ENCODE measurements around the gene TTLL11. TPM values are rescaled to one million over a fixed set of nuclear protein-coding genes. Genes with fewer than 3 reads are reported as not detected.

Gene TTLL11
- total RNA-seq, 1 experiment from 2014 or later: 2.3 TPM

DNA sequence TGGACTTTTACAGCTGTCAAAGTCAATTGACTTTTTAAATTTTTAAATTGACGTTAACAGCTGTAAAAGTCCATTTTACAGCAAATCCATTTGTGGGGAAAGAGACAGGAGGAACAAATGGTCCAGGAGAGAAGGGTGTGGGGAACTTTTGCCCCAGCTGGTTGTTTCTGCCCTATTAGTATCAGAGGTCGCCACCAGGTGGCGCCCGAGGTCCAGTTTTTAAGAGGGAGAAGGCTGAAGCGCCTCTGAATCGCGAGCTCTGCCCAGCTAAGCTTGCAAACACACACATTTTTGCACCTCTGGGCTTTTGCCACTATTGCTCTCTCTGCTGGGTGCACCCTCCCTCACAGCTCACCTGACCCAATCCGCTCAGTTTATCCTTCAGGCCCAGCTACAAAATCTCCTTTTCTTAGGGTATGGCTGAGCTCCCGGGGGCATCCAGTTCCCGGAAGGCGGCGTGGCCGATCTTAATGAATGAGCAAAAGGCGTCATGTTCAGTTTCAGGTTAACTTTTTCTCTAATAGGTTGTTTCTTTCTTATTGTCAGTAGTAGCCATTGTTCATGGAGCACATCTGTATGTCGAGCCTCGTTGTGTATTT, 6.3 kb upstream of the TTLL11 start:
- H3K9me3 ChIP-seq (ENCODE audit: insufficient read depth, low read depth): no peaks in the 10 kb centered on the region
- H3K9me2 ChIP-seq (ENCODE audit: insufficient read depth): no peaks in the 10 kb centered on the region
- no peak overlapping the region for H3K4me3 ChIP-seq
- ChIA-PET CTCF (interaction anchor here (0.5 to 2.7 kb wide), 14 partner anchors 17 to 1439 kb away, joined by 3 to 47 read pairs (median 6); no protein-coding TSS in a partner anchor), POLR2A (ENCODE audit: unreplicated experiment) (interaction anchor here (0.5 kb wide), 1 partner anchor 355 kb away, joined by 4 read pairs; no protein-coding TSS in a partner anchor)
- H3F3A ChIP-seq (ENCODE audit: insufficient read depth, low read depth): 0 out of 2 replicates have a peak, but pooled peaks cover 3% of the 10 kb centered on the region
- H3K27ac ChIP-seq: no peak overlapping the region
- no peaks in the 10 kb centered on the region for H3K36me3 ChIP-seq (ENCODE audit: low read depth)
- no peaks in the 10 kb centered on the region for H3K79me2 ChIP-seq (ENCODE audit: low read depth)
- no TSS peak for BruUV-seq (replicated peaks)
- peaks cover 21% of the 10 kb centered on the region; the same call in 1 of the 2 replicates for H3K27me3 ChIP-seq (ENCODE audit: insufficient read depth, low read depth)
- TF ChIP-seq, protein P1, sequence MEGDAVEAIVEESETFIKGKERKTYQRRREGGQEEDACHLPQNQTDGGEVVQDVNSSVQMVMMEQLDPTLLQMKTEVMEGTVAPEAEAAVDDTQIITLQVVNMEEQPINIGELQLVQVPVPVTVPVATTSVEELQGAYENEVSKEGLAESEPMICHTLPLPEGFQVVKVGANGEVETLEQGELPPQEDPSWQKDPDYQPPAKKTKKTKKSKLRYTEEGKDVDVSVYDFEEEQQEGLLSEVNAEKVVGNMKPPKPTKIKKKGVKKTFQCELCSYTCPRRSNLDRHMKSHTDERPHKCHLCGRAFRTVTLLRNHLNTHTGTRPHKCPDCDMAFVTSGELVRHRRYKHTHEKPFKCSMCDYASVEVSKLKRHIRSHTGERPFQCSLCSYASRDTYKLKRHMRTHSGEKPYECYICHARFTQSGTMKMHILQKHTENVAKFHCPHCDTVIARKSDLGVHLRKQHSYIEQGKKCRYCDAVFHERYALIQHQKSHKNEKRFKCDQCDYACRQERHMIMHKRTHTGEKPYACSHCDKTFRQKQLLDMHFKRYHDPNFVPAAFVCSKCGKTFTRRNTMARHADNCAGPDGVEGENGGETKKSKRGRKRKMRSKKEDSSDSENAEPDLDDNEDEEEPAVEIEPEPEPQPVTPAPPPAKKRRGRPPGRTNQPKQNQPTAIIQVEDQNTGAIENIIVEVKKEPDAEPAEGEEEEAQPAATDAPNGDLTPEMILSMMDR (conservative IDR thresholded peaks at IDR 0.05): peak; percentile 88
- TF ChIP-seq EZH2 (IDR thresholded peaks at IDR 0.05; ENCODE audit: low read depth): no peak
- H3K4me2 ChIP-seq: no peak overlapping the region
- no peak overlapping the region for H2AFZ ChIP-seq
- DNase-seq: peak; percentile 47 to 73
- H4K20me1 ChIP-seq (ENCODE audit: insufficient read depth): no peaks in the 10 kb centered on the region
- intact Hi-C loops (cut with micrococcal nuclease; ENCODE audit: unreplicated experiment): loop anchor here (1.0 to 10.0 kb wide), 5 partner anchors 24 to 711 kb away; no protein-coding TSS in a partner anchor
- H3K4me1 ChIP-seq (replicated peaks; ENCODE audit: insufficient read depth): no peaks in the 10 kb centered on the region

DNA sequence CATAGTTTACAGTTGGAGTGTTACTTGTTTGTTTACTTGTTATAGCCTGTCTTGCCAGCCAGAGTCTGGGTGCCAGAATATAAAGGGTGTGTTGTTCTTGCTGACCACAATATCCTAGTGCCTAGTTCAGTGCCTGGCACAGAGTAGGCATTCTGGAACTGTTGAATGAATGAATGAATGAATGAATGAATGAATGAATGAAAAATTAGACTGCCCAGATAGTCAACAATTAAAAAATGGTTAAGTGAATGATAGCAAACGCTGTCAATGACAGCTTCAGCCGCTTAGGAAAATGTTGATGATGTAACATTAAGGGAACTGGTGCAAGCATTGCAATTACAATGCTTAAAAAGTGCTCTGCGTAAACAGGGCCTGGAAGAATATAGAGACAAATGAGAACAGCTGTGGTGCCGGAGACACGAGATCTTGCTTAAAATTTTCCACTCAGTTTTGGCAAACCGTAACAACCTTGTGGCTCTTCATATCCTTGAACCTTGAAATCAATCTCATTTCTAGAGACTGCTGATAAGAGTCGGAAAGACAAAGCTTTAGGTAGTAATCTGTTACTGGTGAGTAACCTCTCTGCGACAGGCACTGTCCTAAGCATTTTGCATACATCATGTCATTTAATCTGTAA, 4.7 kb upstream of the TTLL11 start:
- no peak for TF ChIP-seq EZH2 (IDR thresholded peaks at IDR 0.05; ENCODE audit: low read depth)
- TF ChIP-seq, protein P1 (conservative IDR thresholded peaks at IDR 0.05): no peak
- Histone ChIP-seq H4K20me1 (ENCODE audit: insufficient read depth) (no peaks in the 10 kb centered on the region), H3K4me2 (no peak overlapping the region), H3K4me3 (no peak overlapping the region), H2AFZ (no peak overlapping the region), H3K4me1 (replicated peaks; ENCODE audit: insufficient read depth) (no peaks in the 10 kb centered on the region), H3K27me3 (ENCODE audit: insufficient read depth, low read depth) (peaks cover 26% of the 10 kb centered on the region; the same call in 1 of the 2 replicates), H3K36me3 (ENCODE audit: low read depth) (no peaks in the 10 kb centered on the region), H3K27ac (no peak overlapping the region), H3K9me3 (ENCODE audit: insufficient read depth, low read depth) (no peaks in the 10 kb centered on the region), H3K9me2 (ENCODE audit: insufficient read depth) (no peaks in the 10 kb centered on the region), H3F3A (ENCODE audit: insufficient read depth, low read depth) (0 out of 2 replicates have a peak, but pooled peaks cover 7% of the 10 kb centered on the region), H3K79me2 (ENCODE audit: low read depth) (no peaks in the 10 kb centered on the region)
- intact Hi-C loops (cut with micrococcal nuclease; ENCODE audit: unreplicated experiment): loop anchor here (10.0 kb wide), 1 partner anchor 403 kb away; no protein-coding TSS in a partner anchor
- POLR2A ChIA-PET (ENCODE audit: unreplicated experiment): no interaction called here
- no TSS peak for BruUV-seq (replicated peaks)
- CTCF ChIA-PET: interaction anchor here (2.7 kb wide), 1 partner anchor 27 kb away, joined by 47 read pairs; no protein-coding TSS in a partner anchor
- DNase-seq: no peak

DNA sequence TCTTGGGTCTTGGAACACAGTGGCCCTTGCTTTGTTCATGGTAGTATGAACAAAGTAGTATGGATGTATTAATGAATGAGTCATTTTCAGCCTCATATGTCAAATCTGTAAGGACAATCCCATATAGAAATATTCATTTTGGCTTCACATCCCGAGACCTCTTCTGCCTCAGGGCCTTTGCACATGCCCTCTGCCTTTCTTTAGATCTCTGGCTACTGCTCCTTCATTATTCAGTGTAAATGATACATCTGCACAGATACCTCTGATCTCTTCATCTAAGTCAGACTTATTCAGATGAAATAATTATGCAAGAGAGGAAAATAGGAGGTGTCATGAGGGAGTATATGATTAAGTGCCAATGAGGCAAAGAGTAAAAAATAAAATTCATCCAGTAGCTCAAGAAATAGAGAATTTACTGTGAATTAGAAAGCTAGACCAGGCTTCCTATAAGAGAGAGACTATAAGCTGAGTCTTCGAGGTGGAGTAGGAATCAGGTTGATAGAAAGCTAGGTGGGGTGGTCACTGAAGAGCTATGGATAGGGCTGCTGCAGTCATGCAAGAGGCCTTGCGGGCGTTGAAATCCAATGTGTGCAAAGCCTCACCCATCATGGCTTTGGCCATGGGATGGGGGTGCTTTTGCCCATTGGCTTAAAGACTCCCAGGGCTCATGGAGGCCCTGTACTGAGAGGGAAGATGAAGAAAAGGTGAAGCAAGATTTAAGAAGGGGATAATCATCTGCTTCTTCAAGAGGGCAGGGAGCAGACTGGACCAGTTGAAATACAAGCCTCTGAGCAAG, 3.7 kb upstream of the TTLL11 start:
- BruUV-seq (replicated peaks): no TSS peak
- H4K20me1 ChIP-seq (ENCODE audit: insufficient read depth): peaks cover 5% of the 10 kb centered on the region; the same call in 1 of the 2 replicates
- H3K9me3 ChIP-seq (ENCODE audit: insufficient read depth, low read depth): no peaks in the 10 kb centered on the region
- POLR2A ChIA-PET (ENCODE audit: unreplicated experiment): no interaction called here
- no peak overlapping the region for H3K4me2 ChIP-seq
- H2AFZ ChIP-seq: no peak overlapping the region
- H3K27ac ChIP-seq: no peak overlapping the region
- CTCF ChIA-PET: no interaction called here
- intact Hi-C loops (cut with micrococcal nuclease; ENCODE audit: unreplicated experiment): loop anchor here (10.0 kb wide), 1 partner anchor 402 kb away; no protein-coding TSS in a partner anchor
- H3K4me1 ChIP-seq (replicated peaks; ENCODE audit: insufficient read depth): peaks cover 5% of the 10 kb centered on the region
- DNase-seq: no peak
- H3K9me2 ChIP-seq (ENCODE audit: insufficient read depth): no peaks in the 10 kb centered on the region
- H3F3A ChIP-seq (ENCODE audit: insufficient read depth, low read depth): 0 out of 2 replicates have a peak, but pooled peaks cover 7% of the 10 kb centered on the region
- H3K36me3 ChIP-seq (ENCODE audit: low read depth): no peaks in the 10 kb centered on the region
- no peak overlapping the region for H3K4me3 ChIP-seq
- H3K27me3 ChIP-seq (ENCODE audit: insufficient read depth, low read depth): peaks cover 22% of the 10 kb centered on the region; the same call in 1 of the 2 replicates
- peaks cover 9% of the 10 kb centered on the region; the same call in 1 of the 2 replicates for H3K79me2 ChIP-seq (ENCODE audit: low read depth)
- no peak for TF ChIP-seq EZH2 (IDR thresholded peaks at IDR 0.05; ENCODE audit: low read depth)
- TF ChIP-seq, protein P1 (conservative IDR thresholded peaks at IDR 0.05): no peak

Data from PC-9 (cell line).